PC-3 (cell line): Measurements from ENCODE around the gene LAIR1.

Experiments
- CTCF ChIP-seq: fragments of 300-600 bp; sonication (generic); conservative IDR thresholded peaks from 2 replicates; pipeline ENCODE4 v1.5.1; 2017; ENCODE audit warnings: antibody characterized with exemption, low read depth, mild to moderate bottlenecking, low read length
- EZH2phosphoT487 ChIP-seq: fragments of 300-600 bp; sonication (generic); IDR thresholded peaks from 2 replicates; pipeline ENCODE4 v1.6.1; 2018; ENCODE audit warnings: mild to moderate bottlenecking, antibody characterized with exemption, low read length, borderline replicate concordance

DNA sequence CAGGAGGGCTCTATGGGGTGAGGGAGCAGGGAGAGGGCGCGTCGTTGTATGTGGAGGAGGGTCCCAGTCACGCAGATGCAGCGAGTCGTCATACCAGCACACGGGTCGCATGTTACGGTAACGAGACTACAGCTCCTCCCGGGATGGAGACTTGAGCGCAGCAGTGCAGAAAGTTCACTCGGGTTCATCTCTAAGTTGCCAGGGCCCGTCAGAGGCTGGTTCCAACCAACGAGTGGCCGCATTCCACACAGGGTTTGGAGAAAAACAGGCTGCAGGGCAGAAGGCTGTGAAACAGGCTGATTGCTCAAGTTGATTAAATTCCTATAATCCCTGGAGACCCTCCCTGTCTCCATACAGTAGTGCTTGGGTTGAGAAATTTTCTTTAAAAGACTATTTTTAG, 28.6 kb upstream of the LAIR1 start:
- no peak for TF ChIP-seq CTCF
- TF ChIP-seq EZH2phosphoT487 = no peak
